ENCODE measurements around the gene PTMA. TPM values are rescaled to one million over a fixed set of nuclear protein-coding genes. Genes with fewer than 3 reads are reported as not detected.

The PTMA gene
- total RNA-seq, 1 experiment from 2014 or later, result 1,260 TPM

GRCh38 chr2:231704017-231704416 is 4.3 kb upstream of the PTMA start:
- ChIA-PET CTCF (no interaction called here), POLR2A (ENCODE audit: unreplicated experiment) (interaction anchor here (0.6 kb wide), 1 partner anchor 30 kb away, joined by 4 read pairs; no protein-coding TSS in a partner anchor)
- Histone ChIP-seq H4K20me1 (ENCODE audit: insufficient read depth) (no peaks in the 10 kb centered on the region), H3K4me1 (replicated peaks; ENCODE audit: insufficient read depth) (peaks cover 12% of the 10 kb centered on the region), H3K27me3 (ENCODE audit: insufficient read depth, low read depth) (no peaks in the 10 kb centered on the region), H3K9me2 (ENCODE audit: insufficient read depth) (no peaks in the 10 kb centered on the region), H3K36me3 (ENCODE audit: low read depth) (no peaks in the 10 kb centered on the region), H3K9me3 (ENCODE audit: insufficient read depth, low read depth) (no peaks in the 10 kb centered on the region), H2AFZ (no peak overlapping the region), H3K27ac (no peak overlapping the region), H3K79me2 (ENCODE audit: low read depth) (peaks cover 22% of the 10 kb centered on the region), H3K4me3 (no peak overlapping the region), H3F3A (ENCODE audit: insufficient read depth, low read depth) (peaks cover 15% of the 10 kb centered on the region; the same call in 1 of the 2 replicates), H3K4me2 (no peak overlapping the region)
- DNase-seq, result no peak
- no peak for TF ChIP-seq EZH2 (IDR thresholded peaks at IDR 0.05; ENCODE audit: low read depth)
- no peak for TF ChIP-seq CTCF (conservative IDR thresholded peaks at IDR 0.05)
- intact Hi-C loops (cut with micrococcal nuclease; ENCODE audit: unreplicated experiment), result no loop called here
- no TSS peak for BruUV-seq (replicated peaks)

GRCh38 chr2:231706731-231707624 is 1.3 kb upstream of the PTMA start:
- CTCF ChIA-PET, result interaction anchor here (1.1 to 1.5 kb wide), 2 partner anchors 30 to 34 kb away, joined by 4 to 5 read pairs; no protein-coding TSS in a partner anchor
- POLR2A ChIA-PET (ENCODE audit: unreplicated experiment), result interaction anchor here (0.6 to 0.7 kb wide), 3 partner anchors 33 to 108 kb away, joined by 3 to 4 read pairs (median 4); no protein-coding TSS in a partner anchor

More at GRCh38 chr2:231706731-231707624, 1.3 kb upstream of the PTMA start:
- TF ChIP-seq CTCF (conservative IDR thresholded peaks at IDR 0.05) (peak; percentile 83), EZH2 (IDR thresholded peaks at IDR 0.05; ENCODE audit: low read depth) (no peak)
- H3K4me3 ChIP-seq, result peak overlapping the region; percentile 68
- H3K9me3 ChIP-seq (ENCODE audit: insufficient read depth, low read depth), result no peaks in the 10 kb centered on the region
- TSS peak; percentile 49 for BruUV-seq (replicated peaks)
- intact Hi-C loops (cut with micrococcal nuclease; ENCODE audit: unreplicated experiment), result loop anchor here (1.0 kb wide), 1 partner anchor 33 kb away; no protein-coding TSS in a partner anchor
- H3K36me3 ChIP-seq (ENCODE audit: low read depth), result peaks cover 8% of the 10 kb centered on the region
- peak overlapping the region; percentile 90 for H2AFZ ChIP-seq
- H4K20me1 ChIP-seq (ENCODE audit: insufficient read depth), result peaks cover 16% of the 10 kb centered on the region
- DNase-seq, result peak; percentile 92 to 97
- H3K27me3 ChIP-seq (ENCODE audit: insufficient read depth, low read depth), result no peaks in the 10 kb centered on the region
- peaks cover 30% of the 10 kb centered on the region; the same call in 1 of the 2 replicates for H3F3A ChIP-seq (ENCODE audit: insufficient read depth, low read depth)
- peaks cover 50% of the 10 kb centered on the region for H3K79me2 ChIP-seq (ENCODE audit: low read depth)
- peaks cover 21% of the 10 kb centered on the region for H3K4me1 ChIP-seq (replicated peaks; ENCODE audit: insufficient read depth)
- peak overlapping the region; percentile 92 for H3K4me2 ChIP-seq
- peak overlapping the region; percentile 99 for H3K27ac ChIP-seq
- H3K9me2 ChIP-seq (ENCODE audit: insufficient read depth), result no peaks in the 10 kb centered on the region
